ENCODE measurements around the gene FUCA2. TPM values are rescaled to one million over a fixed set of nuclear protein-coding genes. Genes with fewer than 3 reads are reported as not detected.

The FUCA2 gene
- polyA plus RNA-seq, 1 of the 3 experiments (the other 2 are of a cell fraction), result 37.6 TPM

DNA sequence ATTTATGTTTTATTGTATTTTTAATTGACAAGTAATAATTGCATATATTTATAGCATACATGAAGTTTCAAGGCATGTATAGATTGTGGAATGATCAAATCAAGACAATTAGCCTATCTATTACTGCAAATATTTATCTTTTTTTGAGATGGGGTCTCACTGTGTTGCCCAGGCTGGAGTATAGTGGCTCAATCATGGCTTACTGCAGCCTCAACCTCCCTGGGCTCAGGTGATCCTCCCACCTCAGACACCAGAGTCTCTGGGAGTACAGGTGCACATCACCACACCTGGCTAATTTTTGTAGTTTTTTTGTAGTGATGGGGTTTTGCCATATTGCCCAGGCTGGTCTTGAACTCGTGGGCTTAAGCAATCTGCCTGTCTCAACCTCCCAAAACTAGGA lies 16.2 kb upstream of the FUCA2 start:
- Histone ChIP-seq H3K4me1 (ENCODE audit: control insufficient read depth in 1 of 2, insufficient read depth in 2 of 2, low read depth in 1 of 2, low read length in 1 of 2) (no peaks in the 10 kb centered on the region; a peak in 1 of 4 replicates), H2AFZ (ENCODE audit: low read depth) (no peak overlapping the region), H3K27ac (ENCODE audit: low read depth in 2 of 2, low read length in 1 of 2) (no peak overlapping the region), H3K4me2 (no peak overlapping the region), H3K4me3 (ENCODE audit: low read depth in 2 of 2, low read length in 1 of 2) (no peak overlapping the region), H3K9ac (no peak overlapping the region), H4K20me1 (ENCODE audit: insufficient read depth) (no peaks in the 10 kb centered on the region), H3K9me3 (no peaks in the 10 kb centered on the region), H3K9me2 (no peaks in the 10 kb centered on the region), H3K36me3 (replicated peaks in 1 of 2; ENCODE audit: control insufficient read depth in 1 of 2, insufficient read depth in 2 of 2, low read length in 1 of 2) (no peaks in the 10 kb centered on the region), H3K27me3 (ENCODE audit: insufficient read depth) (no peaks in the 10 kb centered on the region), H3F3A (replicated peaks; ENCODE audit: insufficient read depth) (peaks cover 8% of the 10 kb centered on the region), H3K79me2 (ENCODE audit: insufficient read depth) (no peaks in the 10 kb centered on the region)
- ChIA-PET POLR2A (no interaction called here), CTCF (no interaction called here)
- no peak for DNase-seq
- no peak for TF ChIP-seq USF2 (IDR thresholded peaks at IDR 0.05; ENCODE audit: borderline replicate concordance, low read depth, low read length)
- no peak for TF ChIP-seq NRF1 (IDR thresholded peaks at IDR 0.05; ENCODE audit: low read depth, low read length)
- no peak for TF ChIP-seq YY1 (IDR thresholded peaks at IDR 0.05; ENCODE audit: low read depth)
- no peak for TF ChIP-seq MAX (IDR thresholded peaks at IDR 0.05; ENCODE audit: low read depth)
- TF ChIP-seq TAF1 (IDR thresholded peaks at IDR 0.05; ENCODE audit: borderline replicate concordance, low read depth, low read length), result no peak
- TF ChIP-seq GABPA (IDR thresholded peaks at IDR 0.05; ENCODE audit: low read depth), result no peak
- TF ChIP-seq ELF1 (IDR thresholded peaks at IDR 0.05), result no peak
- no peak for TF ChIP-seq RFX5 (IDR thresholded peaks at IDR 0.05; ENCODE audit: low read length)
- no peak for TF ChIP-seq MXI1 (IDR thresholded peaks at IDR 0.05; ENCODE audit: low read depth, low read length)
- 45% methylated on average over 1 of the region's 1 CpG for WGBS (ENCODE audit: low lambda C conversion rate)

- no peak for DNase-seq
- no peaks in the 10 kb centered on the region for H3K79me2 ChIP-seq (ENCODE audit: insufficient read depth)
- no peaks in the 10 kb centered on the region for H4K20me1 ChIP-seq (ENCODE audit: insufficient read depth)
- 62% methylated on average over 1 of the region's 1 CpG for WGBS (ENCODE audit: low lambda C conversion rate)
- H3K4me2 ChIP-seq, result no peak overlapping the region
- ChIA-PET CTCF (interaction anchor here (1.5 kb wide), 1 partner anchor 10 kb away, joined by 3 read pairs; no protein-coding TSS in a partner anchor), POLR2A (no interaction called here)
- H2AFZ ChIP-seq (ENCODE audit: low read depth), result no peak overlapping the region
- H3K4me3 ChIP-seq (ENCODE audit: low read depth in 2 of 2, low read length in 1 of 2), result no peak overlapping the region
- H3K36me3 ChIP-seq (replicated peaks in 1 of 2; ENCODE audit: control insufficient read depth in 1 of 2, insufficient read depth in 2 of 2, low read length in 1 of 2), result no peaks in the 10 kb centered on the region
- H3K4me1 ChIP-seq (ENCODE audit: control insufficient read depth in 1 of 2, insufficient read depth in 2 of 2, low read depth in 1 of 2, low read length in 1 of 2), result no peaks in the 10 kb centered on the region; a peak in 1 of 4 replicates
- no peak for TF ChIP-seq GATA2 (CRISPR knock-in tag; IDR thresholded peaks at IDR 0.05)
- no peak for TF ChIP-seq FOXM1 (IDR thresholded peaks at IDR 0.05; ENCODE audit: low read depth)
- no peak for TF ChIP-seq USF2 (IDR thresholded peaks at IDR 0.05; ENCODE audit: borderline replicate concordance, low read depth, low read length)
- no peak for TF ChIP-seq JUND (IDR thresholded peaks at IDR 0.05)
- TF ChIP-seq, protein P1, sequence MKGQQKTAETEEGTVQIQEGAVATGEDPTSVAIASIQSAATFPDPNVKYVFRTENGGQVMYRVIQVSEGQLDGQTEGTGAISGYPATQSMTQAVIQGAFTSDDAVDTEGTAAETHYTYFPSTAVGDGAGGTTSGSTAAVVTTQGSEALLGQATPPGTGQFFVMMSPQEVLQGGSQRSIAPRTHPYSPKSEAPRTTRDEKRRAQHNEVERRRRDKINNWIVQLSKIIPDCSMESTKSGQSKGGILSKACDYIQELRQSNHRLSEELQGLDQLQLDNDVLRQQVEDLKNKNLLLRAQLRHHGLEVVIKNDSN (IDR thresholded peaks at IDR 0.05; ENCODE audit: borderline replicate concordance, low read depth), result no peak
- no peak for TF ChIP-seq TCF12 (IDR thresholded peaks at IDR 0.05)
- H3K9me2 ChIP-seq, result no peaks in the 10 kb centered on the region
- no peak overlapping the region for H3K9ac ChIP-seq
- no peaks in the 10 kb centered on the region for H3K9me3 ChIP-seq
- no peaks in the 10 kb centered on the region for H3K27me3 ChIP-seq (ENCODE audit: insufficient read depth)
- no peak overlapping the region for H3K27ac ChIP-seq (ENCODE audit: low read depth in 2 of 2, low read length in 1 of 2)
- H3F3A ChIP-seq (replicated peaks; ENCODE audit: insufficient read depth), result peaks cover 4% of the 10 kb centered on the region
Observed at GRCh38 chr6:143525356-143525755, 13.8 kb upstream of the FUCA2 start.

All from SK-N-SH (cell line).